ENCODE results near the gene STXBP6. TPM values are rescaled to one million over a fixed set of nuclear protein-coding genes. Genes with fewer than 3 reads are reported as not detected.

Gene STXBP6
- total RNA-seq, 1 experiment from 2014 or later: 5.3 TPM

DNA sequence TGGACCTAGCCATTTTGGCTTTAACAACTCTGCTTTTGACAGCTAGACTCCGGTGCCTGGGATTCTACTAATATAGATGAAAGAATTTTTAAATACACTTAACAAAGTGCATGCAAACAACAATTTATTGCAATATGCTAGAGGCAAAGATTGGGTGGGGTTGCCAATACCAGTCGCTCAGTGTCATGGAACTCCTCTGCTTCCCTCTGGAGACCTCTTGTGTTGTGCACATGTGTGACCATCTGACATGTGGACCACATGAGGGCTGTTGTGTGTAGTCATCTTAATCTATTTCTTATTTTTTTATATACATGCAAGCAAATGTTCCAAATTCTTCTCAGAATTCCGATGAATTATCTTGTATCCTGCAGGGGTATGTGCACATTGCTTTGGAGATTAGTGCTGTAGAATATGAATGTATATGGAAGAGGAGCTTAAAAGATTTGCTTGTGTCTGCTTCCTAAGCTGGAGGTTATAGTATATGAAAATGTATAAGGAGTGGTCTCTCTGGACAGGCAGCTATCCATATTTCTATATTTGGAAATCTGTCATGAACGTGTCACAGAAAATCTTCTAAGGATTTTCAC lies 24.2 kb upstream of the STXBP6 start:
- ChIA-PET CTCF (no interaction called here), POLR2A (ENCODE audit: low non-redundant PET) (no interaction called here)
- Histone ChIP-seq H3K4me1 (ENCODE audit: insufficient read depth, low read length, poor library complexity, severe bottlenecking) (no peaks in the 10 kb centered on the region), H3K4me3 (ENCODE audit: low read depth, low read length, poor library complexity, severe bottlenecking) (no peak overlapping the region), H3K27ac (ENCODE audit: low read depth, low read length, poor library complexity, severe bottlenecking) (no peak overlapping the region), H3K36me3 (ENCODE audit: insufficient read depth, low read length, poor library complexity, severe bottlenecking) (no peaks in the 10 kb centered on the region), H3K9me3 (ENCODE audit: low read depth, low read length, poor library complexity, severe bottlenecking) (no peaks in the 10 kb centered on the region), H3K27me3 (replicated peaks; ENCODE audit: insufficient read depth, low read depth, low read length, poor library complexity) (no peaks in the 10 kb centered on the region)
- intact Hi-C loops (cut with micrococcal nuclease; ENCODE audit: unreplicated experiment): no loop called here
- DNase-seq (ENCODE audit: low spot score): no peak
- BruUV-seq (replicated peaks): no TSS peak
- TF ChIP-seq EZH2 (IDR thresholded peaks at IDR 0.05; ENCODE audit: borderline replicate concordance, low read depth, low read length, poor library complexity, severe bottlenecking): no peak
- TF ChIP-seq, protein P1, sequence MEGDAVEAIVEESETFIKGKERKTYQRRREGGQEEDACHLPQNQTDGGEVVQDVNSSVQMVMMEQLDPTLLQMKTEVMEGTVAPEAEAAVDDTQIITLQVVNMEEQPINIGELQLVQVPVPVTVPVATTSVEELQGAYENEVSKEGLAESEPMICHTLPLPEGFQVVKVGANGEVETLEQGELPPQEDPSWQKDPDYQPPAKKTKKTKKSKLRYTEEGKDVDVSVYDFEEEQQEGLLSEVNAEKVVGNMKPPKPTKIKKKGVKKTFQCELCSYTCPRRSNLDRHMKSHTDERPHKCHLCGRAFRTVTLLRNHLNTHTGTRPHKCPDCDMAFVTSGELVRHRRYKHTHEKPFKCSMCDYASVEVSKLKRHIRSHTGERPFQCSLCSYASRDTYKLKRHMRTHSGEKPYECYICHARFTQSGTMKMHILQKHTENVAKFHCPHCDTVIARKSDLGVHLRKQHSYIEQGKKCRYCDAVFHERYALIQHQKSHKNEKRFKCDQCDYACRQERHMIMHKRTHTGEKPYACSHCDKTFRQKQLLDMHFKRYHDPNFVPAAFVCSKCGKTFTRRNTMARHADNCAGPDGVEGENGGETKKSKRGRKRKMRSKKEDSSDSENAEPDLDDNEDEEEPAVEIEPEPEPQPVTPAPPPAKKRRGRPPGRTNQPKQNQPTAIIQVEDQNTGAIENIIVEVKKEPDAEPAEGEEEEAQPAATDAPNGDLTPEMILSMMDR (conservative IDR thresholded peaks at IDR 0.05; ENCODE audit: low read depth, low read length): no peak

DNA sequence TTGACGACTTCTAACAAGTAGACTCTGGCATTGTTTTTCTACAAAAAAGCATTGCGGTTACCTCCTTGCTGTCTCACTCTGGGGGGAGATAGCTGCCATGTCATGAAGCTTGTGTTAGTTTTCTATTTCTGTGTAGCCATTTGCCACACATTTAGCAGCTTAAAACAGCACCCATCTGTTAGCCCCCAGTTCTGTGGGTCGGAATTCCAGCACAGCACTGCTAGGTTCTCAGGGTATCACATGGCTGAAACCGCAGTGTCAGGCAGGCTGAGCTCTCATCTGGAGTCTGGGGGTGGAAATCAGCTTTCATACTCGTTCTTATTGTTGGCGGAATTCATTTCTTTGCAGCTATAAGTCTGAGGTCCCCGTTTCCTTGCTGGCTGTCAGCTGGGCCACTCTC lies 19.9 kb upstream of the STXBP6 start:
- H3K27me3 ChIP-seq (replicated peaks; ENCODE audit: insufficient read depth, low read depth, low read length, poor library complexity): no peaks in the 10 kb centered on the region
- H3K4me1 ChIP-seq (ENCODE audit: insufficient read depth, low read length, poor library complexity, severe bottlenecking): no peaks in the 10 kb centered on the region
- BruUV-seq (replicated peaks): no TSS peak
- CTCF ChIA-PET: interaction anchor here (0.6 kb wide), 1 partner anchor 53 kb away, joined by 5 read pairs; no protein-coding TSS in a partner anchor
- H3K4me3 ChIP-seq (ENCODE audit: low read depth, low read length, poor library complexity, severe bottlenecking): no peak overlapping the region
- no peak for DNase-seq (ENCODE audit: low spot score)
- no peak overlapping the region for H3K27ac ChIP-seq (ENCODE audit: low read depth, low read length, poor library complexity, severe bottlenecking)
- POLR2A ChIA-PET (ENCODE audit: low non-redundant PET): no interaction called here
- intact Hi-C loops (cut with micrococcal nuclease; ENCODE audit: unreplicated experiment): no loop called here
- no peaks in the 10 kb centered on the region for H3K36me3 ChIP-seq (ENCODE audit: insufficient read depth, low read length, poor library complexity, severe bottlenecking)
- no peaks in the 10 kb centered on the region for H3K9me3 ChIP-seq (ENCODE audit: low read depth, low read length, poor library complexity, severe bottlenecking)
- TF ChIP-seq EZH2 (IDR thresholded peaks at IDR 0.05; ENCODE audit: borderline replicate concordance, low read depth, low read length, poor library complexity, severe bottlenecking): no peak
- TF ChIP-seq, protein P1 (conservative IDR thresholded peaks at IDR 0.05; ENCODE audit: low read depth, low read length): no peak

DNA sequence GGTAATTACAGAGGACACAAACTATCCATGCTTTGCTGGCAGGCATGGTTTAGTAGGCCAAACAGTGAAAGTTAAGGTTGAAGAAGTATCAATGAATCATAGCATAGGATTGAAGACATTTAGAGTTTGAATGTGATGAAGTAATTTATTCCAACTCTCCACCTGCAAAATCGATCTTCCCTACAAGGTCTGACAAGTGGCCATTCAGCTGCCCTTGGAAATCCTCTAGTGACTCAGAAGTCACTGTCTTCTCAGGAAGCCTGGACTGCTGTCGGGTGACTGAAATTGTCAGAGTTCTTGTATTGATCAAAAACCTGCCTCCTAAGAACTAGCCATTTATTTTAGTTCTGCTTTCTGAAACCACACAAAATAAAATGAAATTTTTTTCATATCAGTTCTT lies 17.7 kb upstream of the STXBP6 start:
- BruUV-seq (replicated peaks): no TSS peak
- Histone ChIP-seq H3K27ac (ENCODE audit: low read depth, low read length, poor library complexity, severe bottlenecking) (no peak overlapping the region), H3K4me3 (ENCODE audit: low read depth, low read length, poor library complexity, severe bottlenecking) (no peak overlapping the region), H3K27me3 (replicated peaks; ENCODE audit: insufficient read depth, low read depth, low read length, poor library complexity) (no peaks in the 10 kb centered on the region), H3K9me3 (ENCODE audit: low read depth, low read length, poor library complexity, severe bottlenecking) (no peaks in the 10 kb centered on the region), H3K36me3 (ENCODE audit: insufficient read depth, low read length, poor library complexity, severe bottlenecking) (no peaks in the 10 kb centered on the region), H3K4me1 (ENCODE audit: insufficient read depth, low read length, poor library complexity, severe bottlenecking) (no peaks in the 10 kb centered on the region)
- intact Hi-C loops (cut with micrococcal nuclease; ENCODE audit: unreplicated experiment): no loop called here
- TF ChIP-seq, protein P1 (conservative IDR thresholded peaks at IDR 0.05; ENCODE audit: low read depth, low read length): no peak
- TF ChIP-seq EZH2 (IDR thresholded peaks at IDR 0.05; ENCODE audit: borderline replicate concordance, low read depth, low read length, poor library complexity, severe bottlenecking): no peak
- ChIA-PET POLR2A (ENCODE audit: low non-redundant PET) (no interaction called here), CTCF (no interaction called here)
- no peak for DNase-seq (ENCODE audit: low spot score)
